ENCODE results near the gene WDFY4. TPM values are rescaled to one million over a fixed set of nuclear protein-coding genes. Genes with fewer than 3 reads are reported as not detected.

The WDFY4 gene
- total and polyA plus RNA-seq, 7 donors, result 0.23 to 1.3 (median 0.69) TPM

- H3K27me3 ChIP-seq (ENCODE audit: insufficient read depth in 3 of 3, low read length in 2 of 3), result peaks cover 0 to 3% (median 0%) of the 10 kb centered on the region in 3 donors
- H3K27ac ChIP-seq, result no peak overlapping the region
- intact Hi-C loops (cut with DNase I), result no loop called here
- no peak for DNase-seq
- no peak for TF ChIP-seq CTCF (IDR thresholded peaks at IDR 0.05)
- no peak for ATAC-seq
- no peaks in the 10 kb centered on the region for H3K4me1 ChIP-seq
- 73 to 81% (median 78%) methylated on average over 6 to 7 of the region's 7 CpGs for WGBS, 3 donors
- H3K4me3 ChIP-seq, result no peak overlapping the region
- no peaks in the 10 kb centered on the region for H3K36me3 ChIP-seq (ENCODE audit: insufficient read depth in 1 of 2, low read depth in 1 of 2)
- H3K9me3 ChIP-seq, result no peaks in the 10 kb centered on the region
These were observed 35.2 kb upstream of the WDFY4 start for GRCh38 chr10:48649349-48649944.

GRCh38 chr10:48651293-48651692 lies 33.4 kb upstream of the WDFY4 start:
- peaks cover 7% of the 10 kb centered on the region for H3K4me1 ChIP-seq
- H3K27me3 ChIP-seq (ENCODE audit: insufficient read depth in 3 of 3, low read length in 2 of 3), result peaks cover 0 to 8% (median 0%) of the 10 kb centered on the region in 3 donors
- H3K27ac ChIP-seq, result no peak overlapping the region
- no peaks in the 10 kb centered on the region for H3K36me3 ChIP-seq (ENCODE audit: insufficient read depth in 1 of 2, low read depth in 1 of 2)
- 65 to 80% (median 70%) methylated on average over 2 of the region's 2 CpGs for WGBS, 3 donors
- DNase-seq (no peak), ATAC-seq (no peak)
- H3K9me3 ChIP-seq, result no peaks in the 10 kb centered on the region
- TF ChIP-seq CTCF (IDR thresholded peaks at IDR 0.05), result no peak
- intact Hi-C loops (cut with DNase I), result loop anchor here in 1 of 2 donors (10.0 kb wide), 1 partner anchor 196 kb away; no protein-coding TSS in a partner anchor
- no peak overlapping the region for H3K4me3 ChIP-seq

- DNase-seq (no peak), ATAC-seq (no peak)
- peaks cover 0 to 13% (median 0%) of the 10 kb centered on the region in 3 donors for H3K27me3 ChIP-seq (ENCODE audit: insufficient read depth in 3 of 3, low read length in 2 of 3)
- H3K27ac ChIP-seq, result no peak overlapping the region
- H3K36me3 ChIP-seq (ENCODE audit: insufficient read depth in 1 of 2, low read depth in 1 of 2), result no peaks in the 10 kb centered on the region
- peaks cover 7% of the 10 kb centered on the region for H3K4me1 ChIP-seq
- WGBS, 3 donors, result 66 to 77% (median 75%) methylated on average over 4 of the region's 4 CpGs
- intact Hi-C loops (cut with DNase I), result loop anchor here in 1 of 2 donors (10.0 kb wide), 1 partner anchor 197 kb away; no protein-coding TSS in a partner anchor
- H3K4me3 ChIP-seq, result no peak overlapping the region
- no peak for TF ChIP-seq CTCF (IDR thresholded peaks at IDR 0.05)
- H3K9me3 ChIP-seq, result no peaks in the 10 kb centered on the region
These were observed 32.8 kb upstream of the WDFY4 start for GRCh38 chr10:48651839-48652238.

GRCh38 chr10:48652344-48652743 lies 32.3 kb upstream of the WDFY4 start:
- no peaks in the 10 kb centered on the region for H3K36me3 ChIP-seq (ENCODE audit: insufficient read depth in 1 of 2, low read depth in 1 of 2)
- H3K4me1 ChIP-seq, result peaks cover 7% of the 10 kb centered on the region
- H3K27me3 ChIP-seq (ENCODE audit: insufficient read depth in 3 of 3, low read length in 2 of 3), result peaks cover 0 to 16% (median 0%) of the 10 kb centered on the region in 3 donors
- WGBS, 3 donors, result 86 to 89% (median 87%) methylated on average over 4 of the region's 4 CpGs
- ATAC-seq (no peak), DNase-seq (no peak)
- no peak overlapping the region for H3K4me3 ChIP-seq
- H3K9me3 ChIP-seq, result no peaks in the 10 kb centered on the region
- no peak overlapping the region for H3K27ac ChIP-seq
- no peak for TF ChIP-seq CTCF (IDR thresholded peaks at IDR 0.05)
- intact Hi-C loops (cut with DNase I), result loop anchor here in 1 of 2 donors (10.0 kb wide), 1 partner anchor 198 kb away; no protein-coding TSS in a partner anchor
